B cell (primary cell): ENCODE data around the gene NTNG1. TPM values are rescaled to one million over a fixed set of nuclear protein-coding genes. Genes with fewer than 3 reads are reported as not detected.

Experiments used
- ATAC-seq: fragments of 200-7000 bp; cut with Tn5 transposase; one replicate; pipeline ENCODE4 v1.10.0; 2021; ENCODE audit warnings: low read depth, mild to moderate bottlenecking, moderate number of reproducible peaks, moderate library complexity
- CTCF ChIA-PET: fragments of 350-600 bp; sonication (Branson Sonifier 250); formaldehyde crosslinking; loops from one replicate; lab custom pipeline; 2021; ENCODE audit warnings: antibody characterized with exemption, inconsistent platforms; lab: Charles Lee
- POLR2A ChIA-PET: fragments of 350-600 bp; sonication (Branson Sonifier 250); formaldehyde crosslinking; loops from one replicate; lab custom pipeline; 2021; ENCODE audit warnings: antibody characterized with exemption; lab: Charles Lee
- DNase-seq: peaks from one replicate; pipeline ENCODE4 v3.0.0; 2013
- H2AFZ ChIP-seq: 2 replicates; pipeline ENCODE4 v1.6.1; 2012; ENCODE audit warnings: mild to moderate bottlenecking, low read depth, low read length; ENCODE audit not compliant: insufficient read depth, poor library complexity, severe bottlenecking
- H3K27ac ChIP-seq, 2 donors: 1 replicate in 1 of 2; 2 replicates in 1 of 2; pipeline ENCODE4 v1.5.1; 2012 to 2013; ENCODE audit warnings: low read length in 2 of 2, mild to moderate bottlenecking in 2 of 2, moderate library complexity in 1 of 2
- H3K27me3 ChIP-seq, 4 experiments: fragments of 200-600 bp in 1 of 4; sonication (generic) in 1 of 4; replicated peaks in 1 of 4; 1 replicate in 2 of 4; 2 replicates in 2 of 4; pipeline versions ENCODE4 v1.6.1 to v1.7.0; 2013 to 2016; ENCODE audit warnings: low read length in 3 of 4, mild to moderate bottlenecking in 2 of 4, mixed read lengths in 1 of 4, moderate library complexity in 1 of 4; ENCODE audit not compliant: insufficient read depth in 4 of 4, control insufficient read depth in 3 of 4; ENCODE audit errors: control extremely low read depth in 1 of 4
- H3K36me3 ChIP-seq, 2 experiments: replicated peaks in 1 of 2; 1 replicate in 1 of 2; 2 replicates in 1 of 2; pipeline versions ENCODE4 v1.6.1 to v1.7.1; 2013; ENCODE audit warnings: low read length in 1 of 2; ENCODE audit not compliant: insufficient read depth in 2 of 2, control insufficient read depth in 1 of 2; ENCODE audit errors: control extremely low read depth in 1 of 2, extremely low read depth in 1 of 2
- H3K4me1 ChIP-seq, 2 donors: fragments of 200-600 bp in 1 of 2; sonication (generic) in 1 of 2; 1 replicate in 1 of 2; 2 replicates in 1 of 2; pipeline versions ENCODE4 v1.5.1 to v1.6.1; 2013 to 2017; ENCODE audit warnings: low read length in 2 of 2; ENCODE audit not compliant: control insufficient read depth in 2 of 2, insufficient read depth in 2 of 2
- H3K4me2 ChIP-seq: replicated peaks from 2 replicates; pipeline ENCODE3; 2012; ENCODE audit warnings: mild to moderate bottlenecking, low read depth, low read length; ENCODE audit not compliant: poor library complexity, severe bottlenecking
- H3K4me3 ChIP-seq, 5 experiments: fragments of 200-600 bp in 1 of 5; sonication (generic) in 1 of 5; 1 replicate in 3 of 5; 2 replicates in 2 of 5; pipeline versions ENCODE4 v1.5.1 to v1.7.0; 2011 to 2016; ENCODE audit warnings: low read length in 4 of 5, mild to moderate bottlenecking in 4 of 5, low read depth in 2 of 5, control low read depth in 1 of 5, moderate library complexity in 1 of 5; ENCODE audit not compliant: insufficient read depth in 1 of 5; ENCODE audit errors: control extremely low read depth in 1 of 5, extremely low read depth in 1 of 5
- H3K79me2 ChIP-seq: fragments of 200-600 bp; sonication (generic); one replicate; pipeline ENCODE4 v1.6.0; 2016; ENCODE audit warnings: low read length; ENCODE audit not compliant: control insufficient read depth, insufficient read depth
- H3K9ac ChIP-seq: fragments of 200-600 bp; sonication (generic); 2 replicates; pipeline ENCODE4 v1.6.1; 2017; ENCODE audit warnings: mild to moderate bottlenecking, low read length, moderate library complexity
- H3K9me3 ChIP-seq, 3 donors: one replicate each; pipeline versions ENCODE4 v1.6.1 to v1.7.1; 2013; ENCODE audit warnings: low read length in 2 of 3; ENCODE audit not compliant: control insufficient read depth in 2 of 3, insufficient read depth in 1 of 3; ENCODE audit errors: control extremely low read depth in 1 of 3
- H4K20me1 ChIP-seq: 2 replicates; pipeline ENCODE4 v1.6.0; 2012; ENCODE audit warnings: mild to moderate bottlenecking, low read length; ENCODE audit not compliant: insufficient read depth, control insufficient read depth, poor library complexity, severe bottlenecking
- H3K27ac Mint-ChIP-seq: one replicate; pipeline ENCODE4 v1.8.0; 2021; ENCODE audit warnings: mixed read lengths
- H3K27me3 Mint-ChIP-seq: one replicate; pipeline ENCODE4 v1.8.0; 2021; ENCODE audit warnings: mixed read lengths
- H3K4me1 Mint-ChIP-seq: one replicate; pipeline ENCODE4 v1.8.0; 2021; ENCODE audit warnings: mixed read lengths
- H3K4me3 Mint-ChIP-seq: one replicate; pipeline ENCODE4 v1.8.0; 2021; ENCODE audit warnings: mixed read lengths
- H3K9me3 Mint-ChIP-seq: one replicate; pipeline ENCODE4 v1.8.0; 2022; ENCODE audit warnings: mixed read lengths; ENCODE audit not compliant: insufficient read depth
- CTCF ChIP-seq: fragments of 200-600 bp; IDR thresholded peaks from one replicate; pipeline ENCODE4 v1.8.0; 2022; ENCODE audit warnings: antibody characterized with exemption, mild to moderate bottlenecking
- EZH2 ChIP-seq: IDR thresholded peaks from 2 replicates; pipeline ENCODE4 v1.6.1; 2012; ENCODE audit warnings: borderline replicate concordance, low read depth, mild to moderate bottlenecking, moderate library complexity, low read length; ENCODE audit not compliant: insufficient read depth, poor library complexity, severe bottlenecking
- whole genome bisulfite sequencing: methylation state at CpG from one replicate; pipeline ENCODE4 v1.1.5; 2013; ENCODE audit warnings: missing lambda C conversion rate; ENCODE audit not compliant: insufficient coverage; 5-methylcytosine and 5-hydroxymethylcytosine counted together
- intact Hi-C: fragments of 100-400 bp; cut with micrococcal nuclease; formaldehyde crosslinking; loops from one replicate; pipeline ENCODE4 v1.10.0; 2022
- polyA plus RNA-seq: library from polyadenylated mRNA; depleted of rRNA; stranded (reverse); fragments of >200 nt; gene quantifications from 2 replicates; pipeline ENCODE4 v1.2.3, GENCODE V29; 2012
- total RNA-seq, 2 donors: library from RNA; stranded (reverse); fragments of 120-200 nt in 1 of 2; gene quantifications; 1 replicate in 1 of 2; 2 replicates in 1 of 2; pipeline versions ENCODE4 v1.2.3 to v1.2.4, GENCODE V29; 2013 to 2022

Gene NTNG1
- total and polyA plus RNA-seq, 2 donors (not counting 1 experiment from before 2014, with no cell fraction given) = 2.8 to 3.7 TPM

- CTCF ChIA-PET = interaction anchor here (0.5 to 7.5 kb wide), 6 partner anchors 23 to 252 kb away, joined by 3 to 81 read pairs (median 8); no protein-coding TSS in a partner anchor
- Histone ChIP-seq H3K9me3 (no peaks in the 10 kb centered on the region), H3K4me1 (peaks cover 2 to 5% of the 10 kb centered on the region in 2 donors), H3K4me3 (no peak overlapping the region), H3K79me2 (no peaks in the 10 kb centered on the region), H3K9ac (no peak overlapping the region), H3K36me3 (no peaks in the 10 kb centered on the region), H3K4me2 (no peak overlapping the region), H4K20me1 (no peaks in the 10 kb centered on the region), H2AFZ (no peak overlapping the region), H3K27ac (no peak overlapping the region), H3K27me3 (no peaks in the 10 kb centered on the region)
- intact Hi-C loops = loop anchor here (5.0 kb wide), 1 partner anchor 476 kb away; no protein-coding TSS in a partner anchor
- 60% methylated on average over 1 of the region's 1 CpG for WGBS
- H3K4me3 Mint-ChIP-seq = no peak overlapping the region
- TF ChIP-seq CTCF (no peak), EZH2 (no peak)
- POLR2A ChIA-PET = no interaction called here
- ATAC-seq (no peak), DNase-seq (no peak)
- peaks cover 15% of the 10 kb centered on the region for H3K4me1 Mint-ChIP-seq
- no peak overlapping the region for H3K27ac Mint-ChIP-seq
- no peaks in the 10 kb centered on the region for H3K27me3 Mint-ChIP-seq
- no peaks in the 10 kb centered on the region for H3K9me3 Mint-ChIP-seq
Observed at GRCh38 chr1:107276247-107276646, 135.4 kb downstream of the NTNG1 start.

GRCh38 chr1:107277022-107277421 is 136.2 kb downstream of the NTNG1 start:
- H3K79me2 ChIP-seq = no peaks in the 10 kb centered on the region
- no peak overlapping the region for H3K27ac ChIP-seq
- TF ChIP-seq EZH2 (no peak), CTCF (peak; percentile 34)
- H3K4me3 ChIP-seq = no peak overlapping the region
- no peaks in the 10 kb centered on the region for H3K9me3 ChIP-seq
- intact Hi-C loops = loop anchor here (1.0 to 5.0 kb wide), 2 partner anchors 252 to 475 kb away; no protein-coding TSS in a partner anchor
- H3K27me3 ChIP-seq = no peaks in the 10 kb centered on the region
- ChIA-PET CTCF (interaction anchor here (0.8 to 7.5 kb wide), 9 partner anchors 8 to 257 kb away, joined by 3 to 81 read pairs (median 7); no protein-coding TSS in a partner anchor), POLR2A (no interaction called here)
- no peaks in the 10 kb centered on the region for H4K20me1 ChIP-seq
- ATAC-seq (no peak), DNase-seq (peak; percentile 35)
- H3K9ac ChIP-seq = no peak overlapping the region
- no peak overlapping the region for H3K4me2 ChIP-seq
- Mint-ChIP-seq H3K4me3 (no peak overlapping the region), H3K27me3 (no peaks in the 10 kb centered on the region), H3K4me1 (peaks cover 15% of the 10 kb centered on the region), H3K27ac (no peak overlapping the region), H3K9me3 (no peaks in the 10 kb centered on the region)
- H2AFZ ChIP-seq = no peak overlapping the region
- WGBS = 93% methylated on average over 4 of the region's 4 CpGs
- H3K36me3 ChIP-seq = no peaks in the 10 kb centered on the region
- peaks cover 2 to 5% of the 10 kb centered on the region in 2 donors for H3K4me1 ChIP-seq
